HG03196 (cell line): Measurements from ENCODE around the gene UBTD1.
A peak's percentile ranks its signal among the peaks of the same experiment; 100 is the strongest.

Experiments
- ATAC-seq: cut with Tn5 transposase; IDR thresholded peaks from one replicate; pipeline ENCODE4 v1.9.1; 2021; ENCODE audit not compliant: unreplicated experiment

Gene UBTD1

GRCh38 chr10:97482381-97482780, 16.3 kb upstream of the UBTD1 start:
- no peak for ATAC-seq

GRCh38 chr10:97483506-97483905, 15.2 kb upstream of the UBTD1 start:
- no peak for ATAC-seq

- ATAC-seq: no peak
These were observed 14.8 kb upstream of the UBTD1 start for GRCh38 chr10:97483921-97484320.

- no peak for ATAC-seq
These were observed 13.0 kb upstream of the UBTD1 start for GRCh38 chr10:97485647-97486281.

- ATAC-seq: no peak
These were observed 8.1 kb upstream of the UBTD1 start for GRCh38 chr10:97490592-97490991.

- ATAC-seq: no peak
These were observed 4.6 kb upstream of the UBTD1 start for GRCh38 chr10:97494151-97494550.

GRCh38 chr10:97494863-97495506, 3.7 kb upstream of the UBTD1 start:
- no peak for ATAC-seq

- ATAC-seq: peak; percentile 35
These were observed 1.1 kb upstream of the UBTD1 start for GRCh38 chr10:97497572-97498075.

- ATAC-seq: peak; percentile 90
These were observed 466 bp upstream of the UBTD1 start, which contains the start of gene MMS19 for GRCh38 chr10:97498076-97498840. Gene MMS19, minus strand, starts transcription at chr10:97498422. Its CDS starts 38 bp downstream, at chr10:97498384.

GRCh38 chr10:97499561-97500296, 1.0 kb downstream of the UBTD1 start:
- no peak for ATAC-seq

GRCh38 chr10:97500297-97500575, 1.5 kb downstream of the UBTD1 start:
- ATAC-seq: no peak

GRCh38 chr10:97502916-97503315, 4.2 kb downstream of the UBTD1 start:
- ATAC-seq: no peak

GRCh38 chr10:97503406-97503805, 4.7 kb downstream of the UBTD1 start:
- ATAC-seq: no peak

- no peak for ATAC-seq
These were observed 6.4 kb downstream of the UBTD1 start for GRCh38 chr10:97505152-97505551.

- no peak for ATAC-seq
These were observed 7.7 kb downstream of the UBTD1 start for GRCh38 chr10:97506199-97506991.

GRCh38 chr10:97508342-97508741, 9.6 kb downstream of the UBTD1 start:
- ATAC-seq: no peak

- ATAC-seq: no peak
These were observed 10.5 kb downstream of the UBTD1 start for GRCh38 chr10:97509120-97509680.

- ATAC-seq: no peak
These were observed 12.0 kb downstream of the UBTD1 start for GRCh38 chr10:97510686-97511085.

- no peak for ATAC-seq
These were observed 13.2 kb downstream of the UBTD1 start for GRCh38 chr10:97511711-97512440.

GRCh38 chr10:97512993-97513392, 14.3 kb downstream of the UBTD1 start:
- ATAC-seq: no peak
